CD4-positive, alpha-beta T cell treated with Interleukin-2 at 100 ng/mL for 4 hours (primary cell): ENCODE results near the gene DCTN5.
"Not testable (repeated sequence)": the region's sequence is repeated elsewhere in the genome, so short reads cannot be mapped to it uniquely, and the experiment has no call there.

Source experiments
- DNase-seq: peaks from one replicate; pipeline ENCODE4 v3.0.0-alpha.2; 2020; ENCODE audit warnings: low spot score

The DCTN5 gene

DNA sequence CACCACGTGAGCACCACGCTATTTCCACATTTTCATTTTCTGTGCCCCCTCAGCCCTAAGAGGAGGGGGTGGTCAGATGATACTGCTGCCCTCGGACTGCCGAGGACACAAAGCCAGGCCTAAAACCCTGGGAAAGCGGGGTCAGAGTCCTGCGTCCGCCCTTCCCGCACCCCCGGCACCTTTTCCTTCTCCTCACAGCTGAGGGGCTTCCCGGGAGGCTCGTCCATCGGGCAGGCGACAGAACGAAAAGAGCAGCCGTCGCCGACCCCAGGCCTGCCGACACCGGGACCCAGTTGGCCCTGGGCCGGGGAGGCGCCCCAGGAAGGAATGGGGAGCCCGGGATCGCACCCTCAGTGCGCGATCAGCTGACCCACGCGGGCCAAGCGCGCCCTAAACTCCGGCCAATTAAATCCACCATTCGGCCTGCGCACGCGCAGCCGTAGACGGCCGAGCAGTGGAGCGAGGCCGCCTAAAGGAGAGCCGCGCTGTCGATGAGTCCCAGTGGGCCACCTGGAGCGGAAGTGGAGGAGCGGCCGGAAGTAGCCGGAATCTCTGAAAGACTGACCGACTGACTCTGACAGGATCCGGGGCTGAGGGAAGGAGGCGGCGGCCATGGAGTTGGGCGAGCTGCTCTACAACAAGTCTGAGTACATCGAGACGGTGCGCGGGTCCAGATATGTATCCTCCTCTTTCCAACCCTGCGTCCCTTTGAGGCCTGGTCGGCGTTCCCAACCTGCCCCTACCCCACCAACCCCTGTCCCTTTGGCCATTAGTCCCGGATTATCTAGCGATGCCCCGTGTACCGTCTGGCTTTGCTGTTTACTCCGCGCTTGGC, at the start of gene DCTN5, which contains the start of gene PALB2:
Gene DCTN5 (plus strand): TSS at position 536 of the 835 bp plus-strand sequence. CDS start 77 bp downstream, at position 613.
Gene PALB2 (minus strand): TSS at position 380 of the 835 bp plus-strand sequence. CDS start 153 bp downstream, at position 227.
- peak; percentile 87 for DNase-seq

DNA sequence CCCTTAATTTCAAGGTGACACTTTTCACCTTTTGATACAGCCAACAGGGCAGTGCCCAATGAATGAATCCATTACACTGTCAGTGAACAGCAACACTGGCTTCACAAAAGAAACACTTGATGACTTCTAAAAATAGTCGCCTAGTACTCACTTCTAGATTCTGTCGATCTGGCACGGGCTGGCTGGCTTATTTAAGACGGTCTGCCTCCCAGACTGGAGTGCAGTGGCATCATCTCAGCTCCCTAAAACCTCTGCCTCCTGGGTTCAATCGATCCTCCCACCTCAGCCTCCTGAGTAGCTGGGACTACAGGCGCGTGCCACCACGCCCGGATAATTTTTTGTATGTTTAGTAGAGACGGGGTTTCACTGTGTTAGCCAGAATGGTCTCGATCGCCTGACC, 47.1 kb upstream of the DCTN5 start:
- no peak for DNase-seq

DNA sequence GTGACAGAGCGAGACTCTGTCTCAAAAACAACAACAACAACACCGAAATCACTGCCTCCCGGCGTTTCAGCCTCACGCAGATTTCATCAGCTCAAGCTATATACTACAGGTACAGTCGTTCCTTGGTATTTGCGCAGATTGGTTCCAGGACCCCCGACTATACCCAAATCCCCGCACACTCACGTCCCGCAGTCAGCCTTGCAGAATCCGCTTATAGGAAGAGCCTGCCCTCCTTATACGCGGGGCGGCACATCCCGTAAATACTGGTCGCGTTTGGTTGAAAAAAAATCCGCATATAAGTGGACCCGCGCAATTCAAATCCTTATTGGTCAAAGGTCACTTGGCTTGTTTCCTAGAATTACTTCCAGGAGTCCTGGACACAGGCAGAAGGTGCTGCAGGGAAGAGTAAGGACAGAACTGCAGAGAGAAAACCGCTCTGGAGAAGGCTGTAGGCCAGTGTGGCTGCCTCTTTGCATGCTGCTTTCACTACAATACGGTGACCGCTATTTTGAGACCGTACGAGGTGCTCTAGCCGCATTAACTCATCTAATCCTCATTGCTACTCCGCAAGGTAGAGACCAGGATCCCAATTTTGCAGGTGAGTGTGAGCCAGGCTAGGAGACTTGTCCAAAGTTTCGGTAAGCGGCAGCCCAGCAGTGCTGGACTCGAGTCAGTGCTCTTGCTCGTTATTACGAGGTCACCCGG, 45.9 kb upstream of the DCTN5 start:
- no peak for DNase-seq

DNA sequence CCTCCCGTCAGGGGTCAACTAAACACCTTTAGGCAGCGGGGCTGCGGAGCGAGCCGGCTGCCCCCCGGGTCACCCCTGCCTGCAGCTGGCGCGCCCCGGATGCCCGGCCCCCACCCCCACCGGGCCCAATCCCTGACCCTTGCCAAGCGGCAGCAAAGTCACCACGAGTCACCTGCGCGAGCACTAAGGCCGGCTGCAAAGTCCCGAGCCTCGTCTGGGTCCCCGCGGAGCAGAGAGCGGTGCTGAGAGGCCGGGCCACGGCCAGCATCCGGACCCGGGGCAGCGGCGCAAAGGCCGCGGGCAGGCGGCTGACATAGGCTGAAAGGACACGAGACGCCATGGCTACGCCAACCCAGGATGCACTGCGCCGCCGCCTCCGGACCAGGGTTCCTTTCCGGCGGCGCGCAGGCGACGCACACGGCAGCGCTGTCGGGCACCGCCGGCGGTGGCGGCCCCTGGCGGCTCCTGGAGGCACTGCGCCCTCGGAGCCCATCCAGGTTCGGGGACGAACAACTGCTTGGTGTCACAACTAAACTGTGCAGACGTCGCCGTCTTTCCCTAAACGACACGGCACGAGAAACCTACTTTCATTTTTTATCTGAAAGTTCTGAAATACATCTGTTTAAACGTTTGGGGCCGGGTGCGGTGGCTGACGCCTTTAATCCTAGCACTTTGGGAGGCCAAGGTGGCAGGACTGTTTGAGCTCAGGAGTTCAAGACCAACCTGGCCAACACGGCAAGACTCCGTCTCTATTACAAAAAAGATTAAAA, 45.1 kb upstream of the DCTN5 start, which contains the start of gene NDUFAB1:
Gene NDUFAB1 (minus strand): TSS at position 366 of the 770 bp plus-strand sequence. CDS start 26 bp downstream, at position 340.
- DNase-seq: peak; percentile 91

DNA sequence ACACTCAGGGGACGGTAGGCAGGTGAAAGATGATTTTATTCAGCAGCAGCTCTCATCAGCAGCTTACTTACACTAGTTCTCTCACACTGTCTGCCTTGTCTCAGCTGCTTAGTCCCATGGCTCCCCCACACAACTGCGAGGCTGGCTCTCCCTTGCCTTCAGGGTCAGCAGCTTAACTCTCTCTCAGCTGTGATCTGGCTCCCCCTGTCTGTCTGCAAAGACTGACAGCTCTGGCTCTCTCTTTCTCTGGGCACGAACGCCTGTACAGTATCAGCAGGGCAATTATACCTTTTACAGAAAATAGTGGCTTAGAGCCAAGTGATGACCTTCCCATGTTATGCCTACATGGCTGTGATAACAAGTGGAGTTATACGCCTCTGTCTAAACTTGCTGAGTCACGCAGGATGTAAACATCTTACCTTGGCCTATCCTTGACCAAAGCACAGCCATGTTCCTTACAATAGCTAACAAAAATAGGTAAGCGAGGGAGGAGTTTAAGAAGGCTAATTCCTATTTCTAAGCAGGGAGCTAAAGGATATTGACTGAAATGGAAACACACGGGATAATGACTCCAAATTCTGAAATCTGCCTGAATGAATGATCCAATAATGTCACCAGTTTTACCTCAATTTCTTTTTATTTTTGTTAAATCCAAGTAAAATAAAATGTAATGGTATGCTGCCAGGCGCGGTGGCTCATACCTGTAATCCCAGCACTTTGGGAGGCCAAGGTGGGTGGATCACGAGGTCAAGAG, 44.1 kb upstream of the DCTN5 start:
- peak; percentile 19 for DNase-seq

DNA sequence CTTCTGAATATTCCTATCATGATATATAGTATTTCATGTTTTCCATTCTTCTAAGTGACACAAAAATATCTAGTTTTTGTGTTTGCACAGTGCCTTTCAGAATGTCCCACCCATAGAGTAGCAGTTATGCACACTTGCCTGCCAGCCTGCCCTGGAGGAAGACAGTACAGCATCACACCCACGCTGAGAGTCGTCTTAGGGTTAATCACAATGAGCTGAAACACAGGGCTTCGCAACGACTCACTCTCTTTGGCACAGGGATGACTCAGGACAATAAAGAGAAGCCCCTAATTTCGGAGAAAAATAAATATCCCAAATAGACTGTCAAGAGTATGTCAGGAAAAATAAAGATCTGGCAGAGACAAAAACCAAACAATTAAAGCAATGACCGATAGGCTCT, 33.5 kb upstream of the DCTN5 start:
- no peak for DNase-seq

DNA sequence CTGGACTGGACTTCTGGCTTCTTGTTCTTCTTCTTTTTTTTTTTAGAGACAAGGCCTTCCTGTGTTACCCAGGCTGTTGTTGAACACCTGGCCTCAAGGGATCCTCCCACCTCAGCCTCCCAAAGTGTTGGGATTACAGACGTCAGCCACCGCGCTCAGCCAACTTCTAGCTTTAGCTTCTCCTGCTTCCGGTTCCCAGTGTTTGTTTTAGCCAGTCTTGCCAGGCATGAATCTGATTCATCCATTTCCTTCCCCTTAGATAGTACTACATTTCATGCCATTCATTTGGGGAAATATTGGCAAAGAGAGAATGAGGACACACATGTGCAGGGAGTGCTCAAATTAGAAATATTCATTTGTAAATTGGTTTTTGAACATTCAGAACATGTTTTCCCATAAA, 33.1 kb upstream of the DCTN5 start:
- DNase-seq: no peak

DNA sequence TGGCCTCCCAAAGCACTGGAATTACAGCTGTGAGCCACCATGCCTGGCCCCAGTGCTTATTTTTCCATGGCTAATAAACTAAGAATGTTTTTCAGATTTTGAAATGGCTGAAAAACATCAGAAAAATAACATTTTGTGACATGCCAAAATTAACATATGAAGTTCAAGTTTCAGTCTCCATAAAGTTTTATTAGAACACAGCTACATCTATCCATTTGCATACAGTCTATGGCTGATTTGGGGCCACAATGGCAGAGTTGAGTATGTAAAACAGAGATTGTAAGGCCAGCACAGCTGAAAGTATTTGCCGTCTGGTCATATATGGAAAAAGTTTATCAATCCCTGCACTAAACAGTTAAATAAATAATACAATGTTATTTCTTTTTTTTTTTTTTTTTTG, 31.3 kb upstream of the DCTN5 start:
- no peak for DNase-seq

DNA sequence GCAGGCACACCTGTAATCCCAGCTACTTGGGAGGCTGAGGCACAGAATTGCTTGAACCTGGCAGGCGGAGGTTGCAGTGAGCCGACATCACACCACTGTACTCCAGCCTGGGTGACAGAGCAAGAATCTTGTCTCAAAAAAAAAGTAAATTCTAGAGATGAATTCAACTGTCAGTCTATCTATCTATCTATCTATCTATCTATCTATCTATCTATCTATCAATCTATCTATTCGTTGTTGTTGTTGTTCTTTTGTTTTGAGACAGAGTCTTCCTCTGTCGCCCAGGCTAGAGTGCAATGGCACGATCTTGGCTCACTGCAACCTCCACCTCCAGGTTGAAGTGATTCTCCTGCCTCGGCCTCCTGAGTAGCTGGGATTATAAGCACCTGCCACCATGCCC, 30.4 kb upstream of the DCTN5 start:
- DNase-seq: not testable (repeated sequence)

DNA sequence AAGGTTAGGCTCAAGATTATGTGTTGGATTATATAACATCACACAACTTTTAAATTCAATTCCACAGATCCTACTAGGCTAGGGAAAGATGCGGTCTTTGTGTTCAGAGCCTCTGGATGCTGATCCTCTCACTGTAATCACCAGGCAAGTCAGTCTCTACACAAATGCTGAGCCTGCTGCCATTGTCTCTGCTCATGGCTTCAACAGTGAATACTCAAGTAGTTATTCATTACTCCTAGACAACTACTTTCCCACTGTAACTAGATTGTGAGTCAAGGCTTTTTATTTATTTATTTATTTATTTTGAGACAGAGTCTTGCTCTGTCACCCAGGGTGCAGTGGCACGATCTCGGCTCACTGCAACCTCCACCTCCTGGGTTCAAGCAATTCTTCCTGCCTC, 29.3 kb upstream of the DCTN5 start:
- DNase-seq: no peak

DNA sequence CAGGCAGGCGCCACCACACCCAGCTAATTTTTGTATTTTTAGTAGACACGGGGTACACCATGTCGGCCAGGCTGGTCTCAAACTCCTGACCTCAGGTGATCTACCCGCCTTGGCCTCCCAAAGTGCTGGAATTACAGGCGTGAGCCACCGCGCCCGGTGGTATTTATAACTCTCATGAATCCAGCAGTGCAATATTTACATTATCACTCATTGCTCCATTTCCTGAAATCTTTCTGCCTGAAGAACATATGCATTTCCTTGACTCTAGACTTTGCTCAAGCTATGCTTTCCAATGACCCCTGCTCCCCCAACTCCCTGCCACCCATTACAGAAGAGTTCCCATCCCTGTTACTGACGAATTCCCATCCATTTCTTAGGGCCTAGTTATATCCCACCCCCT, 25.5 kb upstream of the DCTN5 start:
- no peak for DNase-seq

DNA sequence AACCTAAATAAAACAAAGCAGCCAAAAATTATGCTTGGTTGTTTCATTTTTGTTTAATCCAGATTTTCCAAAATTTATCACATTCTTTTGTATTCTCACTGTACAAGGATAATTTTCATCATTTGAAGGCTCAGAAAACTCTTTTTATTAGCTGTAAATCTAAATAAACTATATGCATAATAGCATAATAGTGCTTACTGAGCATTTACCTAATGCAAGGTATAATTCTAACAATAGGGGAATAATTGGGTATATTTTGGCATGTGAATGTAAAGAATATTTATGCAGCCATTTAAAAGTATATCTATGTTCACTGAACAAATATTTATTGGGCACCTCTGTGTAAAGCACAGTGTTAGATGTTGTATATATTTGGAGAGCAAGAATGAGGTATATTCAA, 17.2 kb upstream of the DCTN5 start:
- no peak for DNase-seq

DNA sequence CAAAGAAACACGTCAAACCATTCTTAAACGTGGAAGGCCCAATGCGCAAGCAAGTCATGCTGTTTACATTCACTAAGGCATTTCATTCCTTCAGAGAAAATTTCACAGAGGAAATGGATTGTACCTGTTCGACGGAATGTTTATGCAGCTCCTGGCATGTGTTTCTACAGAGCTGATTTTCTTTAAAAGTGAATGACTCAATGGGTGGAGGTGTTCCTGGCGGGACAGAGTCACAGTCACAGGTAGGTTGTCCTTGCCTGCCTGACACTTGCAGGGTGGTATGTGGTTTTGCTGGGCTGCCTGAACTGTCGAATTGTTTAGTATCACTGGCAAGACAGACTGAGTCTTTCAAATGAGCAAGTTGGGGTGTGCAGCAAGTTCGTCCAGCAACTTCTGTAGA, 11.8 kb upstream of the DCTN5 start:
- no peak for DNase-seq

DNA sequence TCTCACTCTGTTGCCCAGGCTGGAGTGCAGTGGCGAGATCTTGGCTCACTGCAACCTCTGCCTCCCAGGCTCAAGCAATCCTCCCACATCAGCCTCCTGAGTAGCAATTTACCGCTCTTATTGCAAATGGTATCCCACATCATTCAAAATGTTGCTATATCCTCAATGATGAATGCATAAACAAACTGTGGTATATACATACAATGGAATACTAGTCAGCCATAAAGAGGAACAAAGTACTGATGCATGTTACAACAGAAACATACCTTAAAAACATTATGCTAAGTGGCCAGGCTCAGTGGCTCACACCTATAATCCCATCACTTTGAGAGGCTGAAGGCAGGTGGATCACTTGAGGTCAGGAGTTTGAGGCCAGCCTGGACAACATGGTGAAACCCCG, 9.4 kb upstream of the DCTN5 start:
- DNase-seq: not testable (repeated sequence)

DNA sequence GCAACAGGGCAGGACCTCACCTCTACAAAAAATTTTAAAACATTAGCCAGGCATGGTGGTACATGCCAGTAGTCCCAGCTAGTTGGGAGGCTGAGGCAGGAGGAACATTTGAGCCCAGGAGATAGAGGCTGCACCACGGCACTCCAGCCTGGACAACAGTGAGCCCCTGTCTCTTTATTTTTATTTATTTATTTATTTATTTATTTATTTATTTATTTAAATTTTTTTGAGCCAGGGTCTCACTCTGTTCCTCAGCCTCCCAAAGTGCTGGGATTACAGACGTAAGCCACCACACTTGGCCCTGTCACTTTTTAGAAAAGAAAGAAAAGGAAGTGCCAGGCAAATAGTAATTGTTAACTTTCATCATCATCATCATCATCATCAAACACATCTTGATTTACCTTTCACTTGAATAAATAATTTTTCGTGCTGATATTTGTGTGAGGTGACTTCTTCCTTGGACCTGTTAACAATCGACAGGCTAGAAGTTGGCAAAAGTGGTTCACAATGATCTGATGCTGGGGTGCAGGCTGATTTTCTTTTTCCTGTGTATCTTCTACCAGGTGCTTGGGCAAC, 6.7 kb upstream of the DCTN5 start:
- no peak for DNase-seq

DNA sequence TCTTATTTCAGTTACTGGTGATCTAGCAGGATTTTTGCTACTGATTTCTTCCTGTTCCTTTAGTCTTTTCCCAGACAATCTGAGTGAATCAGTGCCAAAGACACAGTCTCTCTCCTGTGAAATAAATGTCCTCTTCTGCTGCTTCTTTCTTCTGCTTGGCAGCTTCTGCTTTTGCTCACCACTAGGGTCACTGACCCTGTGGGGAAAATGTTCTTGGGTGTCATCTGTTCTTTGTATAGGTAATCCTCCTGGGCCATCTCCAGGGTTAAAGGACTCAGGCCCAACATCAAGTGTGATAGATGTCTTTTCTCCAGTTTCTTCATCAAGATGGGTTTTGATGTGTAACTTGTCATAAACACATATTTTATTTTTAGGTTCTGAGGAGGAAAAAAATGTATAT, 5.3 kb upstream of the DCTN5 start:
- DNase-seq: no peak

DNA sequence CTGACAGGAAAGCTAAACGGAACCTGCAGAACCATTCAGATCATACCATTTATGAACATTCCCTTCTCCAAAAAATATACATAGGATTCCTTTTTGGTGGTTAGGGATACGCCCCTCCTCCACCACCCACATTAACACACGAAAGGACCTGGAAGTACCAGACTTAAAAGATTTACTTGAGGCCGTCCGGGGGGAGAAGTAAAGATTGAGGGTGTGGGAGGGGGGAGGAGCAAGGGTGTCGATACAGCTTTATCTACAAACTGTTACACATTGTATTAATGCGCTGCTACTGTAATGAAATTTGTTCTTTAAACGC, 693 bp upstream of the DCTN5 start:
- no peak for DNase-seq

DNA sequence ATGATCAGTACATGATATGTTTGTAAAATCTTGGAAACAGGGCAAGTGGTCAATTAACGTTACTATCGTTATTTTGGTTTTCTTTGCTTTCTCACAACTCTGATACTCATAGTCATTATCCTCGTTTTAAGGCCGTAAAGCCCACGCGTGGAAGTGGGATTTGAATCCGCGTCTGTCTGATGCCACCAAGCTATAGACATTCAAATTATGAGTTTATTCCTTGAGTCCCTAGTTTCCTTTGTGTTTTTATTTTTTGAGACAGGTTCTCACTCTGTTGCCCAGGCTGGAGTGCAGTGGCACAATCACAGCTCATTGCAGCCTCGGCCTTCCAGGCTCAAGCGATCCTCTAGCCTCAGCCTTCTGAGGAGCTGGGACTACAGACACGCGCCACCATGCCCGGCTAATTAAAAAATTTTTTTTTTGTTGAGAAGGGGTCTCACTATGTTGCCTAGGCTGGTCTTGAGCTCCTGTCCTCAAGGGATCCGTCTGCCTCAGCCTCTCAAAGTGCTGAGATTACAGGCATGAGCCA, 1.0 kb downstream of the DCTN5 start:
- no peak for DNase-seq

DNA sequence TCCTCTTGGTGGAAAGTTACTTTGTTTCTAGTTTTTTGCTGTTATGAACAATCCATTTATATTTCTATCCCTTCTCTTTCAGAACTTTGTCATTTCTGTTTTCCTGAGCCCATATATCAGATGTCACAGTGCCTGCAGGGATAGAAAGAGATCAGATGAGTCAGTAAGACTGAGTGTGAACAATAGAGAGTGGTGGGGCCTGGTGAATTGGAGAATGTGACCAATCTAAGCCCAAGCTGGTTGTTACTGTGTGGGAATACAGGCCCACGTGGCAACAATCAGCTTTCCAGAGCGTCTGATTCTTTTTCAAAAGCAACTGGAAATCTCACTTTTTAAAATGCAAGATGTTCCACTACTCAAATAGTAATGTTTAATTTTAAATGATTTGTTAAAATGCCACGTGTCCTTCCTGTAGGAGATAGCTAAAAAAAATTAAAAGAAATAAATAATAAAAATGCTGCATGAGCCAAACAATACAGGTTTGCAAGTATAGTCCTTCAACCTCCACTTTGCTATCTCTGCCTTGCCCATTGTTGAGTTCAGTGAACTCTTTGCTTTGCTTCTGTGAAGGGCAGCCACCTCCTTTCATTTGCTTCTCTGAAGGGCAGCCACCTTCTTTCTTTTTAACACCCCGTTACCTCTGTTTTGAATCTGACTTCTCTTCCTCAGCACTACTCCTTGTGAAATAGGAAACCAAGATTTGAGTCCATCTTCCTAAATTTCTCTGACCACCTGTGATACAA, 9.6 kb downstream of the DCTN5 start:
- no peak for DNase-seq

DNA sequence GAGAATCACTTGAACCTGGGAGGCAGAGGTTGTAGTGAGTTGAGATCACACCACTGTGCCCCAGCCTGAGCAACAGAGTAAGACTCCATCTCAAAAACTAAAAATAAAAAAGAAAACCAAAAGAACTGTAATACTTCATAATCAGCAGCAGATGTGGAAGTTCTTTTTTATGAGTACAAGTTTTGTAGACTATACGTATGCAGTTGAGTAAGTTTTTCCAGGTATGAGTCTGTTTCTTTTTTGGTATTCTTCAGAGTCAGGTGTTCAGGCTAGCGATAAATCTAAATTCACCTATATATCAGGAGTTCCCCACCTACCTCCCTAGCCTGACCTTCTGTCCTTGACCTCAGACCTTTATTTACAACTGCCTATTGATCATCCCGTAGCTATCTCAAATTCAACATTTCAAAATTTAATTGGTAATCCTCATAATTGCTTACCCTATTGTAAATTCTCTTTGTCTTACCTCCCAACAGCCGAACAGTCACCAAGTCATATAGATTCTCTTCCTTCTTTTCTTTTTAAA, 10.7 kb downstream of the DCTN5 start:
- no peak for DNase-seq
